Fibroblast of upper back skin (primary cell): Measurements from ENCODE around the gene CTXN1.
A peak's percentile ranks its signal among the peaks of the same experiment; 100 is the strongest.

Experiments used
- DNase-seq: peaks from one replicate; pipeline ENCODE4 v3.0.0-alpha.2; 2013

Gene CTXN1

GRCh38 chr19:7912697-7913564, 13.0 kb downstream of the CTXN1 start:
- no peak for DNase-seq

DNA sequence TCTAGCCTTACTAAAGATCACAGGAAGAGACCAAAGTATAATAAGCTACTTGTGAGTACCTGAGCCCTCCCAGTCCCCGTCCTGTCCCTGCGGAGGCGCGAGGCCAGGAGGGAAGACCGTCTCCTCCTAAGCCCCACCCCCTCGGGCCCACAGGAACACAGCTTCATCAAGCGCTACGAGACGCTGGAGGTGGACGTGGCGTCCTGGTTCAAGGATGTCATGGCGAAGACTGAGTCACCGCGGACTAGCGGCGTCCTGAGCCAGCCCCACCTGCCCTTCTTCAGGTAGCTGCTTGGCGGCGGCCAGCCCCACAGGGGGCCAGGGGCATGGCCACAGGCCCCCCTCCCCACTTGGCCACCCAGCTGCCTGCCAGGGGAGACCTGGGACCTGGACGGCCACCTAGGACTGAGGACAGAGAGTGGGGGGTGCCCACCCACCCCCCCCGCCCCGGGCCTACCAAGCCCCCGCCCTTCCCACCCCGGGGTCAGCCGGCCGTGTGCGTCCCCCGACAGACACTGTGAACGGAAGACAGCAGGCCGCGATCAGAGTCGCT, 13.7 kb downstream of the CTXN1 start:
- DNase-seq = no peak

DNA sequence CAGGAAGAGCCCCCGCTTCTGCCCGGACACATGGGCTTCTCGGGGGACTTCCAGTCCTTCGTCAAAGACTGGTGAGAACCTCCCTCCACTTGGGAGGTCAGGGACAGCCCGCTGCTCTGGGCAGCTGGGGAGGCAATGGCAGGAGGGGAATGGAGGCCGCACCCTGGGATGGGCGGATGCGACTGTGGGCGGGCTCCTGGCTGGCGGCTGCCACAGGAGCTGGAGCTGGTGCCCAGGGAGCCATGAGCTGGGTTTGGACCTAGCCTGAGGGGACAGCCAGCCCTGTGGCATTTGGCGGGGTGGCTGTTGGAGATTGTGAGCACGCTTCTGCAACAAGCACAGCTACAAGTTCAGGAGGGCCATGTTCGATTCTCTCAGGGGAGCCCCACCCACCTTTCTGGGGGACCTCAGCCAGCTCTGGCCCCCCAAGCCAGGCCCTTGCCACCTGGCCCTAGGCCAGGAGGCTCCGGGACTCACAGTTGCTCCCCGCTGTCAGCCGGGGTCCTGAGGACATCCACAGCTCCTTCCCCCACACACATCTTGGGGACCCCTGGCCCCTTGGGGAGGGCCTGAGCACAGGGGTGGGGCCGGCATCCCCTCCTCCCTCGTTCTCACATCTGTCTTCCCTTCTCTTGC, 14.3 kb downstream of the CTXN1 start:
- no peak for DNase-seq

- no peak for DNase-seq
Observed at GRCh38 chr19:7910321-7911161, 15.4 kb downstream of the CTXN1 start.

DNA sequence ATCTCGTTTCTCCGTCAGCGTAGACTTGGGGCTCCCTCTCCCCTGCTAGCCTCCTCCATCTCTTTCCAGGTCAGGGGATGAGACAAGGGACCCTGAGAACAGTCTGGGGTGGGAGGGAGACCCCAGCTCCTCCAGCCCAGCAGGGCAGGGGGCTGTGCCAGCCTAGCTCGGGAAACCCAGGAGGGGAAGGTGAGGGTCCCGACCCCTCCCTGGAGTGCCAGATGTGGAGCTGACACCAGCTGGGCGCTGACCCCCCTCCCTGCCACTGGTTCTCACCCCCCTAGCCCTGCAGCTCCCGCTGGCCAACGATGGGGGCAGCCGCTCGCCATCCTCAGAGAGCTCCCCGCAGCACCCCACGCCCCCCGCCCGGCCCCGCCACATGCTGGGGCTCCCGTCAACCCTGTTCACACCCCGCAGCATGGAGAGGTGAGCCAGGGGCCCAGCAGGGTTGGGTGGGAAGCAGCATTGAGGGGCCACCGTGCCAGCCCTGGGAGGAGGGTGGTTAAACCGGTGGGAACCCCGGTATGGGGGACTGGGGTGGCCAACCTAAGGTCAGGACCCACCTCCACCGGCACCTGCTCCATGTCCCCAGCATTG, 16.4 kb downstream of the CTXN1 start:
- no peak for DNase-seq

GRCh38 chr19:7908742-7909461, 17.0 kb downstream of the CTXN1 start:
- no peak for DNase-seq

GRCh38 chr19:7908078-7908699, 17.7 kb downstream of the CTXN1 start:
- DNase-seq = no peak

DNA sequence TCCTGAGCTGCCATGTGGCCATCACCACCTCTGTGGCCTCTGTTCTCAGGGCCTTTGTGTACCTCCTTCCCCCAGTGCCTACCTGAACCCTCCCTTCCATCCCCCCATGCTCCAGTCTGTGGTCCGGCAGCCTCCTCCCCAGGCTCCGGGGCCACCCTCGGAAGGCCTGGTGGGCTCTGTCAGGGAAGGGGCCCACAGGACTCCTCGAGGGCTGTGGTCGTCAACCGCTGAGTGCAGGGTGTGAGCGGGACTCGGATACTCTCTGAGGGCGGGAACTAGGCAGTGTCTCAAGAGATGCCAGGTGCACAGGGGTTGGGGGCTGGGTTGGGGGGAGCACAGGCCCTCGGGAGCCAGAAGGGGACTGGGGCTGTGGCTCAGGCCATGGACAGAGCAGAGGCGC, 18.4 kb downstream of the CTXN1 start:
- no peak for DNase-seq

GRCh38 chr19:7907122-7907521, 18.8 kb downstream of the CTXN1 start:
- DNase-seq = no peak

GRCh38 chr19:7905859-7906258, 20.1 kb downstream of the CTXN1 start:
- no peak for DNase-seq

GRCh38 chr19:7905268-7905667, 20.7 kb downstream of the CTXN1 start:
- no peak for DNase-seq

GRCh38 chr19:7904074-7905020, 21.6 kb downstream of the CTXN1 start:
- DNase-seq = no peak

- DNase-seq = peak; percentile 99
Observed at GRCh38 chr19:7903244-7904073, 22.5 kb downstream of the CTXN1 start, which contains the start of gene MAP2K7. Gene MAP2K7 (plus strand): TSS chr19:7903877. CDS start chr19:7903945, 68 bp downstream.

- DNase-seq = no peak
Observed at GRCh38 chr19:7902796-7903243, 23.1 kb downstream of the CTXN1 start.

GRCh38 chr19:7901337-7901736, 24.6 kb downstream of the CTXN1 start:
- DNase-seq = no peak

DNA sequence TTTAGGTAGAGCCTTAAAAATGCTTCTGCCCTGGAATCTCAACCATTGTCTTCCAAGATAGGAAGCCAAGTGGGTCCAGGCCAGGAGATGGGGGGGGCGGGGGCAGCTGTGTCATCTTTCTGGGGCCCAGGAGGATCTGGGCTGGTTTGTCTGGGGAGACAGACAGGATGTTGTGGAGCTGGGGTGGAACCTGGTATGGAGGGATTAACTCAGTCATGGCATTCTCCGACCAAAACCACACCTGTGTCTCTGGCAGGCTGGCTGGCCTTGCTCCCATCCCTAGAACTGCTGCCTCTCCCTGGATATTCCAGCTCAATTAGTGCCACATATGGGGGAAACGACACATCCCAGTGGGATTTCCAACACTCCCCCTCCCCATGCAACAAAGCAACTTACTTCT, 25.0 kb downstream of the CTXN1 start:
- no peak for DNase-seq

GRCh38 chr19:7900401-7900870, 25.5 kb downstream of the CTXN1 start:
- DNase-seq = no peak

DNA sequence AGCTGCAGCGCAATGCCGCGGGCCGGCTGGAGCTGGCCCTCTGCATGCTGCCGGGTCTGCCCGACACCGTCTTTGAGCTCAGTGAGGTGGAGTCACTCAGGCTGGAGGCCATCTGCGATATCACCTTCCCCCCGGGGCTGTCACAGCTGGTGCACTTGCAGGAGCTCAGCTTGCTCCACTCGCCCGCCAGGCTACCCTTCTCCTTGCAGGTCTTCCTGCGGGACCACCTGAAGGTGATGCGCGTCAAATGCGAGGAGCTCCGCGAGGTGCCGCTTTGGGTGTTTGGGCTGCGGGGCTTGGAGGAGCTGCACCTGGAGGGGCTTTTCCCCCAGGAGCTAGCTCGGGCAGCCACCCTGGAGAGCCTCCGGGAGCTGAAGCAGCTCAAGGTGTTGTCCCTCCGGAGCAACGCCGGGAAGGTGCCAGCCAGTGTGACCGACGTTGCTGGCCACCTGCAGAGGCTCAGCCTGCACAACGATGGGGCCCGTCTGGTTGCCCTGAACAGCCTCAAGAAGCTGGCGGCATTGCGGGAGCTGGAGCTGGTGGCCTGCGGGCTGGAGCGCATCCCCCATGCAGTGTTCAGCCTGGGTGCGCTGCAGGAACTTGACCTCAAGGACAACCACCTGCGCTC, 26.1 kb downstream of the CTXN1 start:
- DNase-seq = no peak

GRCh38 chr19:7898967-7899366, 27.0 kb downstream of the CTXN1 start:
- DNase-seq = no peak
